Astrocyte (in vitro differentiated cells and primary cell): ENCODE measurements around the gene SLC9A9. TPM values are rescaled to one million over a fixed set of nuclear protein-coding genes. Genes with fewer than 3 reads are reported as not detected.

Experiments
- DNase-seq: peaks from one replicate; pipeline ENCODE4 v3.0.0-alpha.2; 2010; ENCODE audit warnings: low read depth
- FAIRE-seq: peaks from 2 replicates; lab custom pipeline; 2011; peaks lifted over from hg19 to GRCh38; lab: Jason Lieb, UNC
- H2AFZ ChIP-seq: 2 replicates; pipeline ENCODE4 v1.6.0; 2012; ENCODE audit warnings: low read depth, low read length, inconsistent platforms
- H3K27ac ChIP-seq: 2 replicates; pipeline ENCODE4 v1.5.1; 2011; ENCODE audit warnings: low read depth, low read length, inconsistent platforms
- H3K27me3 ChIP-seq: 2 replicates; pipeline ENCODE4 v1.6.0; 2011; ENCODE audit warnings: low read length, inconsistent platforms; ENCODE audit not compliant: insufficient read depth
- H3K36me3 ChIP-seq: 2 replicates; pipeline ENCODE4 v1.5.1; 2011; ENCODE audit warnings: low read length, inconsistent platforms; ENCODE audit not compliant: insufficient read depth
- H3K4me1 ChIP-seq: 2 replicates; pipeline ENCODE4 v1.5.1; 2011; ENCODE audit warnings: low read length, inconsistent platforms; ENCODE audit not compliant: insufficient read depth
- H3K4me2 ChIP-seq: 2 replicates; pipeline ENCODE4 v1.6.0; 2012; ENCODE audit warnings: low read length, inconsistent platforms
- H3K4me3 ChIP-seq: 2 replicates; pipeline ENCODE4 v1.5.1; 2011; ENCODE audit warnings: low read depth, mild to moderate bottlenecking, low read length, inconsistent platforms; ENCODE audit not compliant: insufficient read depth
- H3K79me2 ChIP-seq: 2 replicates; pipeline ENCODE4 v1.6.0; 2012; ENCODE audit warnings: mild to moderate bottlenecking, low read length, inconsistent platforms; ENCODE audit not compliant: insufficient read depth
- H3K9ac ChIP-seq: 2 replicates; pipeline ENCODE4 v1.6.0; 2012; ENCODE audit warnings: mild to moderate bottlenecking, low read length, inconsistent platforms
- H3K9me3 ChIP-seq: 2 replicates; pipeline ENCODE4 v1.5.1; 2012; ENCODE audit warnings: low read depth, mild to moderate bottlenecking, low read length, inconsistent platforms; ENCODE audit not compliant: insufficient read depth
- H4K20me1 ChIP-seq: 2 replicates; pipeline ENCODE4 v1.6.0; 2012; ENCODE audit warnings: low read length, inconsistent platforms; ENCODE audit not compliant: insufficient read depth
- H3K27ac Mint-ChIP-seq: one replicate; pipeline ENCODE4 v1.8.0; 2021; ENCODE audit warnings: mild to moderate bottlenecking, mixed read lengths; ENCODE audit not compliant: unreplicated experiment
- H3K27me3 Mint-ChIP-seq: one replicate; pipeline ENCODE4 v1.8.0; 2021; ENCODE audit warnings: low read depth, mixed read lengths; ENCODE audit not compliant: unreplicated experiment
- H3K36me3 Mint-ChIP-seq: one replicate; pipeline ENCODE4 v1.8.0; 2021; ENCODE audit warnings: low read depth, mixed read lengths; ENCODE audit not compliant: unreplicated experiment
- H3K4me1 Mint-ChIP-seq: one replicate; pipeline ENCODE4 v1.8.0; 2021; ENCODE audit warnings: low read depth, mixed read lengths; ENCODE audit not compliant: unreplicated experiment
- H3K4me3 Mint-ChIP-seq: one replicate; pipeline ENCODE4 v1.8.0; 2021; ENCODE audit warnings: mild to moderate bottlenecking, moderate library complexity, mixed read lengths; ENCODE audit not compliant: unreplicated experiment
- H3K9me3 Mint-ChIP-seq: one replicate; pipeline ENCODE4 v1.8.0; 2021; ENCODE audit warnings: mild to moderate bottlenecking, mixed read lengths; ENCODE audit not compliant: unreplicated experiment
- EZH2 ChIP-seq: IDR thresholded peaks from 2 replicates; pipeline ENCODE4 v1.6.1; 2012; ENCODE audit warnings: mild to moderate bottlenecking, low read length, inconsistent platforms; ENCODE audit not compliant: insufficient read depth
- total RNA-seq: library from RNA; stranded (reverse); gene quantifications from 2 replicates; pipeline ENCODE4 v1.2.1, GENCODE V29; 2021
- TF ChIP-seq, protein P1 (sequence below): IDR thresholded peaks from 2 replicates; pipeline ENCODE4 v1.5.1; 2011; ENCODE audit warnings: low read depth, mild to moderate bottlenecking, inconsistent platforms, low read length, moderate library complexity; ENCODE audit not compliant: insufficient read depth

SLC9A9 gene
- total RNA-seq, 1 donor from 2014 or later: 1.5 TPM

GRCh38 chr3:143795874-143796273, 52.4 kb downstream of the SLC9A9 start:
- Histone ChIP-seq H3K4me3 (no peak overlapping the region), H2AFZ (no peak overlapping the region), H3K27ac (no peak overlapping the region), H3K27me3 (no peaks in the 10 kb centered on the region), H3K4me2 (no peak overlapping the region), H4K20me1 (no peaks in the 10 kb centered on the region), H3K79me2 (no peaks in the 10 kb centered on the region), H3K36me3 (no peaks in the 10 kb centered on the region), H3K4me1 (no peaks in the 10 kb centered on the region), H3K9me3 (peaks cover 5% of the 10 kb centered on the region), H3K9ac (no peak overlapping the region)
- Mint-ChIP-seq H3K4me1 (peaks cover 7% of the 10 kb centered on the region), H3K36me3 (no peaks in the 10 kb centered on the region), H3K27ac (no peak overlapping the region), H3K9me3 (peaks cover 11% of the 10 kb centered on the region), H3K27me3 (no peaks in the 10 kb centered on the region), H3K4me3 (no peak overlapping the region)
- DNase-seq (peak; percentile 1), FAIRE-seq (no peak)
- TF ChIP-seq EZH2: no peak
- TF ChIP-seq, protein P1, sequence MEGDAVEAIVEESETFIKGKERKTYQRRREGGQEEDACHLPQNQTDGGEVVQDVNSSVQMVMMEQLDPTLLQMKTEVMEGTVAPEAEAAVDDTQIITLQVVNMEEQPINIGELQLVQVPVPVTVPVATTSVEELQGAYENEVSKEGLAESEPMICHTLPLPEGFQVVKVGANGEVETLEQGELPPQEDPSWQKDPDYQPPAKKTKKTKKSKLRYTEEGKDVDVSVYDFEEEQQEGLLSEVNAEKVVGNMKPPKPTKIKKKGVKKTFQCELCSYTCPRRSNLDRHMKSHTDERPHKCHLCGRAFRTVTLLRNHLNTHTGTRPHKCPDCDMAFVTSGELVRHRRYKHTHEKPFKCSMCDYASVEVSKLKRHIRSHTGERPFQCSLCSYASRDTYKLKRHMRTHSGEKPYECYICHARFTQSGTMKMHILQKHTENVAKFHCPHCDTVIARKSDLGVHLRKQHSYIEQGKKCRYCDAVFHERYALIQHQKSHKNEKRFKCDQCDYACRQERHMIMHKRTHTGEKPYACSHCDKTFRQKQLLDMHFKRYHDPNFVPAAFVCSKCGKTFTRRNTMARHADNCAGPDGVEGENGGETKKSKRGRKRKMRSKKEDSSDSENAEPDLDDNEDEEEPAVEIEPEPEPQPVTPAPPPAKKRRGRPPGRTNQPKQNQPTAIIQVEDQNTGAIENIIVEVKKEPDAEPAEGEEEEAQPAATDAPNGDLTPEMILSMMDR: no peak

DNA sequence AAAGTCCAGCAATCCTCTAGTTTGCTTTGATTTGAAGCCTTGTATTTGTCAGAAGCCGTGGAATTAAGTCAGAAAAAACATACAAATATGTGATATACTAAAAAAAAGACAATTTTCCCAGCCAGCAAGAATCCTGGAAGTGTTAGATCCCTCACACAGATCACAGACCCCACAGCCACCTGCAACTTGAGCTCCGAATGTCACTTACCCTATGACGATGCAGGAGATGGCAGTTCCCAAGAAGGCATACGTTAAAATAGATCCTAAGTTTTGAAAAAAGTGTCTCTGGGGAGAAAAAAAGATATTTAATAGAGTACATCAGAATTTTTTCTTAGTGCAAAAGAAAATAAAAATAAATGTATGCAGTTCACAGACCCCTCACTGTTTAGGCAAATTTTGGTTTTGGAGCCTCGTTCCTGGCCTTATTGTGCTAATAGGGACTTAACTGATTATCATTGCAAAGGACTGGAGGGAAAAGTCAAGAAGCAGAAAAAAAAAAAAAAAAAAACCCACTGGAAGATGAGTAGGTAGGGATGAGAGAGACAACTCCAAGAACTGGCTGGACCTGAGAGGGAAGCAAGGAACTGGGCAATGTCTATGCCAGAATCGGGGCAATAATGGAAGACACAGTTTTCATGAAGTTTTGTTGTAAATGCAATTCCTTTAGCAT, 53.3 kb downstream of the SLC9A9 start:
- Histone ChIP-seq H3K9me3 (peaks cover 5% of the 10 kb centered on the region), H3K36me3 (no peaks in the 10 kb centered on the region), H3K4me2 (no peak overlapping the region), H3K9ac (no peak overlapping the region), H3K4me3 (no peak overlapping the region), H3K27ac (no peak overlapping the region), H3K79me2 (no peaks in the 10 kb centered on the region), H4K20me1 (no peaks in the 10 kb centered on the region), H3K27me3 (no peaks in the 10 kb centered on the region), H3K4me1 (no peaks in the 10 kb centered on the region), H2AFZ (no peak overlapping the region)
- no peak for TF ChIP-seq EZH2
- TF ChIP-seq, protein P1: no peak
- Mint-ChIP-seq H3K36me3 (no peaks in the 10 kb centered on the region), H3K27ac (peak overlapping the region; percentile 22), H3K4me1 (peaks cover 7% of the 10 kb centered on the region), H3K9me3 (peaks cover 11% of the 10 kb centered on the region), H3K4me3 (no peak overlapping the region), H3K27me3 (no peaks in the 10 kb centered on the region)
- DNase-seq (no peak), FAIRE-seq (no peak)

DNA sequence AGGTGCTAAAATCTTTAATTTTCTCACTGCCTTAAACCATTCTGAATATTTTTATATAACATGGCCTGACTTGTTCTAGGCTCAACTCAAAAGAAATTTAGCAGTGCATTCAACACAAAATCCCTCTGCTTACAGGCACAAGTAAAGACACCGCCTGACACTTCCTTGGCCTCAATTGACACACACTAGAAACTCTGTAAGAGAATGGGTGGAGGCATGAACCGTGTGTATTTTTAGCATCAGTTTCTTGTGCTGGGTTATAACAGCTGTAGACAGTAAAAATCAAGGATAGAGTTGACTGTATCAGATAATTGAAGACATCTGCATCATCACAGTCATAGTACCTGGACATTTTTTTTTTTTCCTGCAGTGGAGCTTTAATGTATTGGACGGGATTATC, 54.3 kb downstream of the SLC9A9 start:
- H3K27ac ChIP-seq: no peak overlapping the region
- no peaks in the 10 kb centered on the region for H3K36me3 ChIP-seq
- DNase-seq (no peak), FAIRE-seq (no peak)
- Mint-ChIP-seq H3K9me3 (peaks cover 11% of the 10 kb centered on the region), H3K27ac (no peak overlapping the region), H3K36me3 (no peaks in the 10 kb centered on the region), H3K4me1 (peaks cover 7% of the 10 kb centered on the region), H3K4me3 (no peak overlapping the region), H3K27me3 (no peaks in the 10 kb centered on the region)
- H3K9ac ChIP-seq: no peak overlapping the region
- TF ChIP-seq, protein P1: no peak
- no peak overlapping the region for H3K4me2 ChIP-seq
- no peaks in the 10 kb centered on the region for H3K4me1 ChIP-seq
- H3K27me3 ChIP-seq: no peaks in the 10 kb centered on the region
- H4K20me1 ChIP-seq: no peaks in the 10 kb centered on the region
- H3K4me3 ChIP-seq: no peak overlapping the region
- H3K79me2 ChIP-seq: no peaks in the 10 kb centered on the region
- peaks cover 5% of the 10 kb centered on the region for H3K9me3 ChIP-seq
- H2AFZ ChIP-seq: no peak overlapping the region
